ENCODE data around the gene UBR1.
"Not testable (repeated sequence)": the region's sequence is repeated elsewhere in the genome, so short reads cannot be mapped to it uniquely, and the experiment has no call there.

Gene UBR1

DNA sequence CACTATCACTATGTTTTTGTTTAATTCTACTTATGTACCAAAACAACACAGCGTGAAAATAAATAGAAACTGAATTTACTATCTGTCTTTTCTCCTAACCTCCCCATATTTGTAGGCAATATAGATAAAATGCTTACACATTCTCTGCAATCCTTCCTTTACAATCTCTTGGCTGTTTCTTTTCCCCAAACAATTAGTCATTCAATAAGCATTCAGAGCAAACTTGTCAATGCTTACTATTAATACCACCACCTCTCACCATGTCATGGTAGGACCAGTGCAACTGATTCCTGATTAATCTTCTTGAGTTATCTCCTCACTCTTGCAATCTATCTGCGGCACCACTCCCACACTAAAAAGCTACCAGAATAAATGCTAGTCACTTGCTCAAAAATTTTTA is 111.3 kb downstream of the UBR1 start:
- H3K4me3 ChIP-seq (ENCODE audit: low read depth, low read length): no peak overlapping the region
- DNase-seq (ENCODE audit: low read depth): no peak
- TF ChIP-seq, protein P1, sequence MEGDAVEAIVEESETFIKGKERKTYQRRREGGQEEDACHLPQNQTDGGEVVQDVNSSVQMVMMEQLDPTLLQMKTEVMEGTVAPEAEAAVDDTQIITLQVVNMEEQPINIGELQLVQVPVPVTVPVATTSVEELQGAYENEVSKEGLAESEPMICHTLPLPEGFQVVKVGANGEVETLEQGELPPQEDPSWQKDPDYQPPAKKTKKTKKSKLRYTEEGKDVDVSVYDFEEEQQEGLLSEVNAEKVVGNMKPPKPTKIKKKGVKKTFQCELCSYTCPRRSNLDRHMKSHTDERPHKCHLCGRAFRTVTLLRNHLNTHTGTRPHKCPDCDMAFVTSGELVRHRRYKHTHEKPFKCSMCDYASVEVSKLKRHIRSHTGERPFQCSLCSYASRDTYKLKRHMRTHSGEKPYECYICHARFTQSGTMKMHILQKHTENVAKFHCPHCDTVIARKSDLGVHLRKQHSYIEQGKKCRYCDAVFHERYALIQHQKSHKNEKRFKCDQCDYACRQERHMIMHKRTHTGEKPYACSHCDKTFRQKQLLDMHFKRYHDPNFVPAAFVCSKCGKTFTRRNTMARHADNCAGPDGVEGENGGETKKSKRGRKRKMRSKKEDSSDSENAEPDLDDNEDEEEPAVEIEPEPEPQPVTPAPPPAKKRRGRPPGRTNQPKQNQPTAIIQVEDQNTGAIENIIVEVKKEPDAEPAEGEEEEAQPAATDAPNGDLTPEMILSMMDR (IDR thresholded peaks at IDR 0.05; ENCODE audit: low read depth, low read length, missing control alignments): no peak
- in situ Hi-C loops (cut with HindIII; ENCODE audit: low sequenced_read_pairs): no loop called here

DNA sequence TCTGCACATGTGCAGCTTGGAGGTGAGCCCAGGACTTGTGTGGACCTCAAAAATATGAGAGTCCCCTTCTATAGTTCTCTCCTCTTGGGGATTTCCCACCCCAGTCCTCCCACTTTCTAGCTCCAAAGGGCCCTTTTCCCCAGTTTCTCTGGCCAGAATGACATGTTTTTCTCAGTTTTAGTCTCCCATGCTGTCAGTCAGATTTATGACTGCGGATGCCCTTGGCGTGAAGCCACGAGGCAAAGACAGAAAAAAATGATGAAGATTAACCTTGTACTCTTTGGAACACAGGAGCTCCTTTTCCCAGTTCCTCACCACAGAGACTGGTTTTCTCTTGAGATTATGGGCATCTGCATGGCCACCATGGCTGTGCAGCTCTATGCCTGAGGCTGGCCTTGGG is 113.2 kb downstream of the UBR1 start:
- in situ Hi-C loops (cut with HindIII; ENCODE audit: low sequenced_read_pairs): no loop called here
- DNase-seq (ENCODE audit: low read depth): no peak
- H3K4me3 ChIP-seq (ENCODE audit: low read depth, low read length): no peak overlapping the region
- TF ChIP-seq, protein P1 (IDR thresholded peaks at IDR 0.05; ENCODE audit: low read depth, low read length, missing control alignments): no peak

DNA sequence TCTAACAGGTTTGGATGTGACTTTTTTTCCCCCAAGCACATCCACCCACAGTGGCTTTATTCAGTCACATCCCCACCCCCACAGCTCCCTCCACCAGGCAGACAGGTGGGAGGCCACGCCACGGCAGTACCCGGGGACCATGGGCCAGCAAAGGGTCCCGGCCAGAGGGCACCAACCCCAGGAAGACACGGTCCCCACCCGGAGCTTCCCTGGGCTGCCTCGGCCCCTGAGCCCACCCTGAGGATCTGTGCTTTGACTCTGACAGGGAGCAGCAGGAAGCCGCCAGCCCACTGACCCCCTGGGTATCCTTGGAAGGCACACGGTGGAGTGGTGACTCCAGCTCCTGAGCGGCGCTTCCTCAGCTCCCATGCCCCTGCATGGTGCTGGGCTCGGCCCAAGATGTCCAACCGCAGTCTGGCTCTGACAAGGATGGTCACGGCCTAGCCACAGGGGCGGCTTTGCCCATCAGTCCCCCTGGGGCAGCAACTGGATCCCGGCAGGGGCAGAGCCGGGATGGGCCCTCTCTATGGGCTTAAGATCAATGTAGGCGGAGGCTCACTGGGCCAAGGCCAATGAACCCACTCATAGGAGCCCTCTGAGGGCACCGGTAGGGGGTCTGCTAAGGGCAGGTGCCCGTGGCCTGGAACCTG is 119.0 kb downstream of the UBR1 start:
- DNase-seq (ENCODE audit: low read depth): no peak
- TF ChIP-seq, protein P1 (IDR thresholded peaks at IDR 0.05; ENCODE audit: low read depth, low read length, missing control alignments): no peak
- in situ Hi-C loops (cut with HindIII; ENCODE audit: low sequenced_read_pairs): no loop called here
- H3K4me3 ChIP-seq (ENCODE audit: low read depth, low read length): no peak overlapping the region

DNA sequence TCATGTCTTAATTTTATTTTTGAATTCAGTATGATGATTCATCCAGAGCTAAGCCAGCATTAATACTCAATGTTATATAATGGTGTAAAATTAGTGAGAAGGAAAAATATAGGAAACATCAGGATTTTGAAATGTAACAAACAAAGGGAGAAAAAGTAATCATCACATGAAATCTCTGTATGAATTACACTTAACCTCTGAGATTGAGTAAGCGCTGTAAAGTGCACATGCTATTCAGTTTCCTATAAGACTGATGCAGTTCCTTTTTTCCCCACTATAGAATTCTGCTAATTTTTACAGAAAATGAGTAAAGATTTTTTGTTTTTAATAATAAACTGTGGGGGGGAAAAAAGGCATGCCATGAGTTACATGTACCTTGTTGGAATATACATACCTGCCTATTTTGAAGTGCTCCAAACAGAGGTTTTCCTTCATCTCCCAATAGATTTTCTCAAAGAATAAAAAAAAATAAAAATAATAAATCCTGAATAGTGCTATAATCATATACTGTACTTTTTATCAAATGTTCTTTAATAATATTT is 121.3 kb downstream of the UBR1 start:
- TF ChIP-seq, protein P1 (IDR thresholded peaks at IDR 0.05; ENCODE audit: low read depth, low read length, missing control alignments): no peak
- in situ Hi-C loops (cut with HindIII; ENCODE audit: low sequenced_read_pairs): no loop called here

DNA sequence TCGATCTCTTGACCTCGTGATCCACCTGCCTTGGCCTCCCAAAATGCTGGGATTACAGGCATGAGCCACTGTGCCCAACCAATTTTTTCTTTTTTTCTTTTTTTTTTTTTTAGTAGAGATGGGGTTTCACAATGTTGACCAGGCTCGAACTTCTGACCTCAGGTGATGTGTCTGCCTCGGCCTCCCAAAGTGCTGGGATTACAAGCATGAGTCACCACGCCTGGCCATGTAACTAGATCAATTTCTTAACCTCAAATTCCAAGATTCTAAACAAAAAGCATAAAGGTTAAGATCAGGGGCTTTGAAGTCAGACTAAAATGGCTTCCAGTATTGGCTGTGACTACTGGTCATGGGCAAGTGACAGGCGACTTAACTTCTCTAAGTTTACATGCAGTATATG is 126.7 kb downstream of the UBR1 start:
- in situ Hi-C loops (cut with HindIII; ENCODE audit: low sequenced_read_pairs); DNase-seq (ENCODE audit: low read depth): not testable (repeated sequence)

More for the DNA sequence above, 121.3 kb downstream of the UBR1 start:
- no peak overlapping the region for H3K4me3 ChIP-seq (ENCODE audit: low read depth, low read length)
- DNase-seq (ENCODE audit: low read depth): no peak

DNA sequence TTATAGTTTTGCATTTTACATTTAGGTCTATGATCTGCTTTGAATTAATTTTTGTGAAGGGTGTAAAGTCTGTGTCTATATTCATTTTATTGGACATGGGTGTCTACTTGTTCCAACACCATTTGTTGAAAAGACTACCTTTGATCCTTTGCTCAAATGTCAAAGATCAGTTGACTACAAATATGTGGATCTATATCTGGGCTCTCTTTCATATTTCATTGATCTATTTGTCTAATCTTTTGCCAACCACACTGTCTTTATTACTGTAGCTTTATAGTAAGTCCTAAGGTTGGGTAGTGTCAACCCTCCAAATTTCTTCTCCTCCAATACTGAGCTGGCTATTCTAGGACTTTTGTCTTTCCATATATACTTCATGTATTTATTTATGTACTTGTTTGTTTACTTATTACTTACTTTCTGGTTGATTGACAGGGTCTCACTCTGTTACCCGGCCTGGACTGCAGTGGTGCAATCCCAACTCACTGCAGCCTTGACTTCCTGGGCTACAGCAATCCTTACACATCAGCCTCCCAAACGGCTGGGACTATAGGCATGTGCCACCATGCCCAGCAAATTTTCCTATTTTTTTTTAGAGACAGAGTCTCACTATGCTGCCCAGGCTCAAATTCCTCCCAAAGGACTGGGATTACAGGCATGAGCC is 131.5 kb downstream of the UBR1 start:
- in situ Hi-C loops (cut with HindIII; ENCODE audit: low sequenced_read_pairs): no loop called here
- no peak for DNase-seq (ENCODE audit: low read depth)
- TF ChIP-seq, protein P1 (IDR thresholded peaks at IDR 0.05; ENCODE audit: low read depth, low read length, missing control alignments): no peak
- H3K4me3 ChIP-seq (ENCODE audit: low read depth, low read length): no peak overlapping the region

More for the DNA sequence above, 126.7 kb downstream of the UBR1 start:
- not testable (repeated sequence) for H3K4me3 ChIP-seq (ENCODE audit: low read depth, low read length)

DNA sequence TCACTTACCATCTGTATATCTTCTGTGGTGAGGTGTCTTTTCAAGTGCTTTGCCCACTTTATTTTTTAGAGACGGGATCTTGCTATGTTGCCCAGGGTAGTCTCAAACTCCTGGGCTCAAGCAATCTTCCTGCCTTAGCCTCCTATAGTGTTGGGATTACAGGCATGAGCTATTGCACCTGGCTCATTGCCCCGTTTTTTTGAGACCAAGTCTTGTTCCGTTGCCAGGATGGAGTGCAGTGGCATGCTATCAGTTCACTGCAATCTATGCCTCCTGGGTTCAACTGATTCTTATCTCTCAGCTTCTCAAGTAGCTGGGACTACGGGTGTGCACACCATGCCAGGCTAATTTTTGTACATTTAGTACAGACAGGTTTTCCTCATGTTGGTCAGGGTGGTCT is 132.7 kb downstream of the UBR1 start:
- in situ Hi-C loops (cut with HindIII; ENCODE audit: low sequenced_read_pairs): no loop called here
- TF ChIP-seq, protein P1 (IDR thresholded peaks at IDR 0.05; ENCODE audit: low read depth, low read length, missing control alignments): no peak
- H3K4me3 ChIP-seq (ENCODE audit: low read depth, low read length): no peak overlapping the region
- DNase-seq (ENCODE audit: low read depth): no peak
